KMS-11 (cell line): ENCODE measurements around the gene IL1RAPL2.
A peak's percentile ranks its signal among the peaks of the same experiment; 100 is the strongest.

Experiments
- H2AFZ ChIP-seq: fragments of 200-600 bp; sonication (generic); 2 replicates; pipeline ENCODE4 v1.6.1; 2016; ENCODE audit warnings: antibody characterized with exemption, mixed run types, low read depth
- H3K27ac ChIP-seq: fragments of 200-600 bp; sonication (generic); 2 replicates; pipeline ENCODE4 v1.6.1; 2016; ENCODE audit warnings: mild to moderate bottlenecking, mixed run types
- H3K27me3 ChIP-seq: fragments of 200-600 bp; sonication (generic); 2 replicates; pipeline ENCODE4 v1.6.1; 2017; ENCODE audit warnings: mild to moderate bottlenecking, low read depth, mixed run types, moderate library complexity; ENCODE audit not compliant: insufficient read depth
- H3K36me3 ChIP-seq: fragments of 200-600 bp; sonication (generic); 2 replicates; pipeline ENCODE4 v1.6.1; 2017; ENCODE audit warnings: mild to moderate bottlenecking, mixed run types; ENCODE audit not compliant: insufficient read depth
- H3K4me1 ChIP-seq: fragments of 200-600 bp; sonication (generic); 2 replicates; pipeline ENCODE4 v1.6.1; 2016; ENCODE audit warnings: mild to moderate bottlenecking, low read depth, mixed run types; ENCODE audit not compliant: poor library complexity, severe bottlenecking
- H3K4me2 ChIP-seq: fragments of 200-600 bp; sonication (generic); 2 replicates; pipeline ENCODE4 v1.7.0; 2016; ENCODE audit warnings: mild to moderate bottlenecking, mixed run types
- H3K4me3 ChIP-seq: fragments of 200-600 bp; sonication (generic); IDR thresholded peaks from 2 replicates; pipeline ENCODE4 v1.6.1; 2017; ENCODE audit warnings: low read depth, low read length, mixed read lengths; ENCODE audit not compliant: insufficient read depth
- H3K79me2 ChIP-seq: fragments of 200-600 bp; sonication (generic); 2 replicates; pipeline ENCODE4 v1.6.1; 2016; ENCODE audit warnings: low read depth, mixed run types; ENCODE audit not compliant: insufficient read depth
- H3K9ac ChIP-seq: fragments of 200-600 bp; sonication (generic); 2 replicates; pipeline ENCODE4 v1.6.1; 2016; ENCODE audit warnings: mild to moderate bottlenecking, mixed run types
- H4K20me1 ChIP-seq: fragments of 200-600 bp; sonication (generic); 2 replicates; pipeline ENCODE4 v1.6.1; 2016; ENCODE audit warnings: mild to moderate bottlenecking, mixed run types; ENCODE audit not compliant: insufficient read depth
- CTCF ChIP-seq: fragments of 200-600 bp; sonication (generic); conservative IDR thresholded peaks from 2 replicates; pipeline ENCODE4 v1.6.1; 2017; ENCODE audit warnings: low read depth, mild to moderate bottlenecking, antibody characterized with exemption, low read length, moderate library complexity, mixed read lengths

IL1RAPL2 gene

GRCh38 chrX:105711805-105712204 is 1145.8 kb downstream of the IL1RAPL2 start:
- H2AFZ ChIP-seq: no peak overlapping the region
- no peak for TF ChIP-seq CTCF
- H3K36me3 ChIP-seq: no peaks in the 10 kb centered on the region
- no peaks in the 10 kb centered on the region for H4K20me1 ChIP-seq
- no peaks in the 10 kb centered on the region for H3K4me1 ChIP-seq
- no peaks in the 10 kb centered on the region for H3K79me2 ChIP-seq
- H3K27me3 ChIP-seq: no peaks in the 10 kb centered on the region
- H3K4me3 ChIP-seq: no peak overlapping the region
- no peak overlapping the region for H3K9ac ChIP-seq
- H3K27ac ChIP-seq: no peak overlapping the region
- H3K4me2 ChIP-seq: no peak overlapping the region

GRCh38 chrX:105715746-105716145 is 1149.7 kb downstream of the IL1RAPL2 start:
- Histone ChIP-seq H3K4me3 (no peak overlapping the region), H3K27me3 (no peaks in the 10 kb centered on the region), H4K20me1 (no peaks in the 10 kb centered on the region), H3K36me3 (no peaks in the 10 kb centered on the region), H3K79me2 (no peaks in the 10 kb centered on the region), H2AFZ (no peak overlapping the region), H3K27ac (no peak overlapping the region), H3K9ac (no peak overlapping the region), H3K4me1 (no peaks in the 10 kb centered on the region), H3K4me2 (no peak overlapping the region)
- TF ChIP-seq CTCF: no peak

- peaks cover 21% of the 10 kb centered on the region for H3K4me1 ChIP-seq
- H3K4me3 ChIP-seq: no peak overlapping the region
- no peaks in the 10 kb centered on the region for H3K36me3 ChIP-seq
- H2AFZ ChIP-seq: no peak overlapping the region
- no peaks in the 10 kb centered on the region for H3K27me3 ChIP-seq
- H4K20me1 ChIP-seq: no peaks in the 10 kb centered on the region
- H3K4me2 ChIP-seq: peak overlapping the region; percentile 62
- no peak overlapping the region for H3K9ac ChIP-seq
- H3K79me2 ChIP-seq: no peaks in the 10 kb centered on the region
- no peak overlapping the region for H3K27ac ChIP-seq
- no peak for TF ChIP-seq CTCF
Measured at GRCh38 chrX:105723966-105724735, 1158.2 kb downstream of the IL1RAPL2 start.

- H3K9ac ChIP-seq: no peak overlapping the region; the same call in 1 of the 2 replicates
- H3K4me2 ChIP-seq: peak overlapping the region; percentile 62
- peaks cover 21% of the 10 kb centered on the region for H3K4me1 ChIP-seq
- H3K27ac ChIP-seq: 0 out of 2 replicates have a peak overlapping the region, but pooled peaks have one; percentile 16
- no peaks in the 10 kb centered on the region for H3K36me3 ChIP-seq
- H4K20me1 ChIP-seq: no peaks in the 10 kb centered on the region
- H3K79me2 ChIP-seq: no peaks in the 10 kb centered on the region
- no peak for TF ChIP-seq CTCF
- H3K27me3 ChIP-seq: no peaks in the 10 kb centered on the region
- H2AFZ ChIP-seq: peak overlapping the region; percentile 11
- H3K4me3 ChIP-seq: no peak overlapping the region
Measured at GRCh38 chrX:105725228-105725627, 1159.2 kb downstream of the IL1RAPL2 start.
